GM20000 (cell line): ENCODE measurements around the gene CMBL.

Experiments used
- DNase-seq: peaks from one replicate; pipeline ENCODE4 v3.0.0; 2012; ENCODE audit warnings: low spot score
- CTCF ChIP-seq: IDR thresholded peaks from 2 replicates; pipeline ENCODE4 v1.5.1; 2012; ENCODE audit warnings: mild to moderate bottlenecking, control low read depth; ENCODE audit errors: extremely low read depth, missing control alignments

The CMBL gene

GRCh38 chr5:10266839-10267238, 40.9 kb downstream of the CMBL start:
- no peak for DNase-seq
- no peak for TF ChIP-seq CTCF

DNA sequence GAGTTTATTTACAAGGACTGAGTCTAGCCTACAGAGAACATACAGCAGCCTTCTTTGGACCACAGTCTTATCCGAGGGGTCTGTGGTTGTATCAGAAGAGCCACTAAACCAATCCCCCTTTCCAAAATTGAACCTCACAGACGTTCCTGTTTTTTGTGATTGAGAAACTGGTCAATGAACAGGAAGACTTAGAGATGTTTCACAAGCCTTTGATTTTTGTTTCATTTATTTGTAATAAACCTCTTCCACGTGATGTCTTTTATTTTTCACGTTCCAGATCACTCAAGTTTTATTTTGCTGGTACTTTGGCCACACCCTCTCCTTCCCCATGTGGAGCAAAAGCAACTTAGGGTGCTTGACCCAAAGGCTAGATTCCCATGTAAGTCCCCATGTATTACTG, 41.6 kb downstream of the CMBL start:
- TF ChIP-seq CTCF: no peak
- no peak for DNase-seq

- no peak for TF ChIP-seq CTCF
- DNase-seq: no peak
These were observed 42.2 kb downstream of the CMBL start for GRCh38 chr5:10265245-10266109.

GRCh38 chr5:10264604-10265003, 43.1 kb downstream of the CMBL start:
- no peak for DNase-seq

GRCh38 chr5:10262995-10263394, 44.7 kb downstream of the CMBL start:
- DNase-seq: no peak
- no peak for TF ChIP-seq CTCF

More at GRCh38 chr5:10264604-10265003, 43.1 kb downstream of the CMBL start:
- no peak for TF ChIP-seq CTCF

- TF ChIP-seq CTCF: no peak
- DNase-seq: no peak
These were observed 45.5 kb downstream of the CMBL start for GRCh38 chr5:10262121-10262774.

DNA sequence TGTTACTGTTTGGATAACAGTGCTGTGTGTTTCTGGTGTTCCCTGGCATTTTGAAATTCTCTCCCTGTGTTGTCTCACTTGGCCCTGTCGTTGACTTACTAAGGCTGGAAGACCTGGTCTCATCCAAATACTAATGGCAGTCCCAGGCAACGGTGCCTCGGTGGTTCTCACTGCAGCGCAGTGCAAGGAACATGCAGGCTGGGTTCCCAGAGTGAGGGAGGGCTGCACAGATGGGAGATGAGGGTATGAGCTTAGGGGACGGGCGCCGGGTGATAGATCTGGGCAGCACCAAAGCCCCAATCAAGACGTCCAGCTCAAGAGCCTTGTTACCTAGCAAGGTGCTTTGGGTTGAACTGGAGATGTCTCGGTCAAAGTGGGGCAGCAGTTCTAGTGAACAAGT, 46.6 kb downstream of the CMBL start:
- DNase-seq: no peak
- no peak for TF ChIP-seq CTCF
